Measurements from ENCODE around the gene TUBB8. TPM values are rescaled to one million over a fixed set of nuclear protein-coding genes. Genes with fewer than 3 reads are reported as not detected.

The TUBB8 gene
- not detected for total RNA-seq

GRCh38 chr10:48996-49395 is at the start of gene TUBB8:
Gene TUBB8, minus strand, starts transcription at chr10:49296. Its CDS starts 58 bp downstream, at chr10:49238.
- Histone ChIP-seq H3K4me1 (no peaks in the 10 kb centered on the region), H3K4me3 (no peak within 1 kb of the TSS), H3K27me3 (no peaks in the 10 kb centered on the region), H3K9ac (ENCODE audit: low read depth in 2 of 2, low read length in 2 of 2) (no peak within 1 kb of the TSS), H3K36me3 (no peaks in the 10 kb centered on the region), H3K9me3 (no peaks in the 10 kb centered on the region), H3K27ac (no peak within 1 kb of the TSS)
- intact Hi-C loops (cut with DNase I): no loop called here
- DNase-seq: no peak
- TF ChIP-seq CTCF (IDR thresholded peaks at IDR 0.05): no peak

GRCh38 chr10:96466-96865 is 47.4 kb upstream of the TUBB8 start:
- Histone ChIP-seq H3K4me1 (no peaks in the 10 kb centered on the region), H3K9ac (ENCODE audit: low read depth in 2 of 2, low read length in 2 of 2) (no peak overlapping the region), H3K27me3 (no peaks in the 10 kb centered on the region), H3K9me3 (no peaks in the 10 kb centered on the region), H3K4me3 (no peak overlapping the region), H3K27ac (no peak overlapping the region), H3K36me3 (no peaks in the 10 kb centered on the region)
- no peak for DNase-seq
- intact Hi-C loops (cut with DNase I): no loop called here
- TF ChIP-seq CTCF (IDR thresholded peaks at IDR 0.05): no peak

GRCh38 chr10:95356-96115 is 46.4 kb upstream of the TUBB8 start:
- H3K36me3 ChIP-seq: no peaks in the 10 kb centered on the region

GRCh38 chr10:94613-95012 is 45.5 kb upstream of the TUBB8 start:
- Histone ChIP-seq H3K36me3 (no peaks in the 10 kb centered on the region), H3K27me3 (no peaks in the 10 kb centered on the region), H3K27ac (no peak overlapping the region), H3K4me3 (no peak overlapping the region), H3K9me3 (no peaks in the 10 kb centered on the region), H3K9ac (ENCODE audit: low read depth in 2 of 2, low read length in 2 of 2) (no peak overlapping the region), H3K4me1 (no peaks in the 10 kb centered on the region)
- intact Hi-C loops (cut with DNase I): no loop called here
- DNase-seq: no peak
- no peak for TF ChIP-seq CTCF (IDR thresholded peaks at IDR 0.05)

More at GRCh38 chr10:95356-96115, 46.4 kb upstream of the TUBB8 start:
- DNase-seq: no peak
- no peak for TF ChIP-seq CTCF (IDR thresholded peaks at IDR 0.05)
- H3K4me1 ChIP-seq: no peaks in the 10 kb centered on the region
- no peaks in the 10 kb centered on the region for H3K9me3 ChIP-seq
- no peak overlapping the region for H3K9ac ChIP-seq (ENCODE audit: low read depth in 2 of 2, low read length in 2 of 2)
- H3K27me3 ChIP-seq: no peaks in the 10 kb centered on the region
- H3K4me3 ChIP-seq: no peak overlapping the region
- intact Hi-C loops (cut with DNase I): no loop called here
- H3K27ac ChIP-seq: no peak overlapping the region

GRCh38 chr10:92846-93245 is 43.8 kb upstream of the TUBB8 start:
- Histone ChIP-seq H3K9ac (ENCODE audit: low read depth in 2 of 2, low read length in 2 of 2) (no peak overlapping the region), H3K27me3 (no peaks in the 10 kb centered on the region), H3K4me1 (no peaks in the 10 kb centered on the region), H3K9me3 (no peaks in the 10 kb centered on the region), H3K4me3 (no peak overlapping the region), H3K27ac (no peak overlapping the region), H3K36me3 (no peaks in the 10 kb centered on the region)
- TF ChIP-seq CTCF (IDR thresholded peaks at IDR 0.05): no peak
- DNase-seq: no peak
- intact Hi-C loops (cut with DNase I): no loop called here

Measured in colonic mucosa (tissue), 4 donors.